CD4-positive, alpha-beta T cell treated with Interleukin-12 subunit alpha and Interleukin-12 subunit beta, for 1 hour (primary cell): ENCODE measurements around the gene DOCK1.
"Not testable (repeated sequence)": the region's sequence is repeated elsewhere in the genome, so short reads cannot be mapped to it uniquely, and the experiment has no call there.

ENCODE experiments used
- DNase-seq: peaks from one replicate; pipeline ENCODE4 v3.0.0-alpha.2; 2020

Gene DOCK1

DNA sequence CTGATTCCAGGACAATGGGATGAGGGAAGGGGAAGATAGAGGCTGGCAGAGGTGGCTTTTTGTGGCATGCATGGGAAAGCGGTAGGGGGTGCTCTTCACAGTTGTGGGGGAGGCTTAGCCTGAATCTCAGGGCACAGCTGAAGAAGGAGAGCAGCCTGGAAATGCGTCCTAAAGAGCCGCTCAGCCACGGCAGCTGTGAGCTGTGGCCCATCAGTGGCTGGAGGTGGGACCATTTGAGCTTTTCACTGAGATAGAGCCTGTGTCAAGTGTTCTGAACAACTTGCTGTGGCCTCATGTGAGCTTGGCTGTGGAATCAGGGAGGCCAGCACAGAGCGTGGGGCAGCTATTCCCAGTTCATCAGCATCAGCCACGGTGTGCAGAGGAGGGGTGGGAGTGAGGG, 391.5 kb downstream of the DOCK1 start:
- no peak for DNase-seq

DNA sequence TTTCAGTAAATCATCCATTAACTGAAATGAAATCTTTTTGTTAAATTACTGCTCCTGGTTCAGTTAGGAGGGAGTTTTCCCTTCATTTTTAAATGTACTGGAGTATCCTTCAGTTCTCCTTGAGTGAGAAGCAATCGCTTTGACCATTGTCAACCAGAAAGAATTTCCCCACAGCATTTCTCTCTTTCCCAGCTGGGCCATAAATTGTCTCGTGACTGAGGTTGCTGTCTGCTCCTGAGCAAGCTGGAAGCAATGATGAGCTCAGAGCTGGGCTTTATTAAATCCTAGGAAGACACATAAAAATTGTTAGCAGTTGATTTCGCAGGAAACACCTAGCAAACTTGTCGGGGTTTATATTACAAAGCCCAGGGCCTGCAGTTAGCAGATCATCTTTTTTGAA, 393.2 kb downstream of the DOCK1 start:
- no peak for DNase-seq

DNA sequence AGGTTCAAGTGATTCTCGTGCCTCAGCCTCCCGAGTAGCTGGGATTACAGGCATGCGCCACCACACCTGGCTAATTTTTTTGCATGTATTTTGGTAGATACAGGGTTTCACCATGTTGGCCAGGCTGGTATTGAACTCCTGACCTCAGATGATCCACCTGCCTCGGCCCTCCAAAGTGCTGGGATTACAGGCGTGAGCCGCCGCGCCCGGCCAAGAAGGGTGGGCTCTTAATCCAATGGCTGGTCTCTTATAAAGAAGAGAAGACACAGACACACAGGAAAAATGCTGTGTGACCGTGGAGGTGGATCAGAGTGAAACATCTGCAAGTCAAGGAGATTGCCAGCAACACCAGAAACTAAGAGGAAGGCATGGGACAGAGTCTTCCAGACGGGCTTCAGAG, 394.0 kb downstream of the DOCK1 start:
- not testable (repeated sequence) for DNase-seq

DNA sequence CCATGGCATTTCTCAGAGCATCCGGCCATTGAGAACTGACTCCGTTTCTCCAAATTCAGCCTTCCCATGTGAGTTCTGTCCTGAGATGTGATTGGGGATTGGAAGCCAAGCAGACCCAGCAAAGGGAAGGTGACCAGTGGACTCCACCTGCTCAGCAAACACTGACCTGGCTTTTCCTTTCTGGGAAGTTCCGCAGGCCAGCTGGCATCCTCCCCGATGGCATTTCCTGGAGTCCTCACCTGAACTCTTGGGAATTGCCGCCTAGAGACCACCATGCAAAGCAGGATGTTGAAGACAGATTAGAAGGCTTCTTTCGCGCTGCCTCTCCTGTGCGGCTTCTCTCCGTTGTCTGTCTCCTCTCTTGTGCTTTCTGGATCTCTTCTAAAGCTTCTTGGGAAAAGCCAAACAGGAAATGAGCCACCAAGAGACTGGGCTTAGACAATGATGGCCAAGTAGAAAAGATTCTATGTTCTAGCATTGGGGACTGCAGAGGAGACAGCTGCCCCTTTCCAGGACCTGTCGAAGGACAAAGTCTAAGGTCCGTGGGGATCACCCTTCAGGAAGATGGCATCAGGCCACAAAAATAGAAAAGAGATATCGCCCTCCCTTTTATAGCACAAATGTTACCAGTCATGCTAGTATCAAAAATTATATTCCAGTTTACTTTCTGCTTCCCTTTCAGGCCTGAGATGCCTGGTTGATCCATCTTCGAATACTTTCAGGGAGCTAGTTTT, 394.9 kb downstream of the DOCK1 start:
- DNase-seq, result no peak

DNA sequence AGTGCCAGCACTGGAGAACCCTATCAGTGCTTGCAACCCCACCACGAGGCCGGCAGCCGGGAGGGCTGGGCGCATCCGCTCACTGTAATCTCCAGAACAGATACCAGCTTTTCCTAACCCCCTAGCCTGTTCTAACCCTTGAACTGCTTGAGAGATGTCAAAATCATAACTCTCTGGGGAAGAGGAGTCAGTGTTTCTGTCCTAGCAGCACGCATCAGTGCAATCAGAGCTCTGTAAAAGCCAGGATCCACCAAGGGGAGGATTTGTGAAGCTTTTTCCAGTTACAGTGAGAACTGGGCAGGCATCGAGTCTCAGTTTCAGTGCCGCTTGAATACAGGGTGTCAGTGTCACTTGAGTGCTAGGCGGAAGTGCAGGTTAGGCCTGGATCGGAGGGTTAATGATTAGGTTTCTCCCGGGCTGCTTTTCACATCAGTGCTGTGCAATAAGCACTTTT, 395.7 kb downstream of the DOCK1 start:
- no peak for DNase-seq

DNA sequence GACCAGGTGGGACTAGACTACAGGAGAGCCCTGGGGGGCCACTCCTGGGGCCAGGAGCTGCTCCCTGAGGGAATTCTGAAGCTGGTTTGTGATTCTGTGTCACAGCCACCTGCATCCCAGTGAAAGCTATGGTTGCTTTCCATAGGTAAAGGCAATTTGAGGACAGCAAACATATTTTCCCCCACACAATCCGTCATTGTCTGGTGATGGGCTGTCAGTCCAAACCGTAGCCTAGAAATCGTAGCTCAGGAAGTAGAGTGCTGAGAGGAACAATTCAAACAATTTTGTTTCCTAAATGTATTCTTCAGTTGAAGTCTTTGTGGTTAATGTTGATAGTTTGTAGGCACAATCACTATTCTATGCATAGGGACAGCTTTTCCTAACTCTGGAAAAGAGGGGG, 397.1 kb downstream of the DOCK1 start:
- no peak for DNase-seq

DNA sequence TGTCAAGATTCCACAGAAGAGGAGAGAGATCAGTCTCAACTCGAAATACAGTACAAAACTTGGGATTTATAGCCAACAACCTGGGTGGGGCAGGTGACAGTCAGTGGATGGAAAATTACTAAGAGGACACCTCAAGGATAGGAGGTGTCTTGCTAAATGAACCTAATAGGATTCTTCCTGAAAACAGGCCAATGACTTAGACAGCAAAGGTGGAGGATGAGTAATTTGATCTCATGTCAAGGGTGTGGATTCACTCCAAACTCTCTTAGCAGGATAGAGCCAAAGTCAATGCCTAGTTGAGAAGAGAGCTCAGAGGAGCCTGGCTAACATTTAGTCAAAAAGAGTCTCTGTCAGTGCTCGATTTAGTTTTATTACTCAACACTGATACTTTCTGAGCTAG, 397.9 kb downstream of the DOCK1 start:
- no peak for DNase-seq

DNA sequence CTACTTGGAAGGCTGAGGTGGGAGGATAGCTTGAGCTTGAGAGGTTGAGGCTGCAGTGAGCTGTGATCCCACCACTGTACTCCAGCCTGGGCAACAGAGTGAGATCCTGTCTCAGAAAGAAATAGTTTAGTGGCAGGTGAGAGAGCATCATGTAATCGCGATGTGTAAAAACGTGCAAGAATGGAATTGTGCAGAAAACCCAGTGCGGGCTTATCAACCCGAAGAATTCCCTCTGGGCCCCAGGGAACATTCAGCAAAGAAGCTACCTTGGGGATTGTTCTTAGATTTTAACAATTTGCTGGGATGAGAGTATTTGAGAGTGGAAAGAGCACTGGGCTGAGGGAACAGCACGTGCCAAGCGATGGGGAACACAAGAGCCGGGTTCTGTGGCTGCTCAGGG, 398.5 kb downstream of the DOCK1 start:
- DNase-seq, result no peak

DNA sequence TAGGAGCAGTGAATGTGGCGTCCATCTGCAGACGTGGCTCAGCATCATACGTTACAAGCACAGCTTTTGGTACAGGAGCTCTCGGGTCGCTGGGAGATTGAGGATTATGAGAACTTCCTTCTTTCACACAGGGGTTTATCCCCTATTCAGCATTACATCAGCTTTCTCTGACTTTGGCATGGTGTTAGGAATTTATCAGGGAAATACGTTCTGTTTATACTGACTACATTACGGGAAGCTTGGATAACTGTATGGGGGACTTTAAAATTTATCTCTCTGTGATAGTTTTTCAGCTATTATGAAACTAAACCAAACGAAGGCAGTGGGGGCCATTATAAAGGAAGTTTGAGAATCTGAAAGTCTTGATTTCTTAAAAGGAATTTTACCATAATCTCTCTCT, 401.3 kb downstream of the DOCK1 start:
- DNase-seq, result no peak

DNA sequence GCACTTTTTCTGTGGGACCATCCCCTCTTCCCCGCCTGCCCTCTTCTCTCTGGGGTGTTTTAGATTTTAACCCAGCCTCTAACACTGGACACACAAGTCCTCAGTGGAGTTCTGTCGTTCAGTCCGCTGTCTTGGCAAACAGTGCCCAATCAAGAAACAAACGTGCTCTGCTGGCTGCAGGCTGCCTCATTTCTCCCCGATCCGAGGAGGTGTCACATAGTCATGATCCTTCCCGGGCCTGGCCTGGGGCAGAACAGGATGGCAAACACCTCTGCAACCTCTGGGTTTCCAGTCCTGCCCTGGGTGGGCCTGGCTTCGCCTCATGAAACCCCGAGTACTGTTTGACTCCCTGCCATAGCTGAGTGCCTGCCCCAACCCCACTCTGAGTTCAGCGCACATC, 402.1 kb downstream of the DOCK1 start:
- DNase-seq, result no peak

DNA sequence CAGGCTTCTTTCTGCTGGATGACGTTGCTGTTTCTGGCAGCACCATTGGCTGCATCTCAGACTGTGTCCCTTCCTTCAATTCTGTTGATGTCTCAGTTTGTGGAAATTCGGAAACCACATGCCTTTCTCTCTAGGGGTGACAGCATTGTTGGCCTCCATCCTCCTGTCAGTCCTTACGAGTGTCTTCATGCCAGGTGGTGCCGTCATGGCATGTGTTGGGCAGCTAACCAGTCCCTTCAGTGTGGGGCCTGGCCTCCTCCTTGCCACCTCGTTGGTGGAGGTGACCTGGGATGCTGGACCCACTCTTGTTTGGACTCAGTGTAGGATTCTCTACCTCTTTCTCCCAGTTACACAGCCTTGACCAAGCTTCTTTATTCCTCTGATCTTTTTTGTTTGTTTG, 402.8 kb downstream of the DOCK1 start:
- DNase-seq, result no peak

DNA sequence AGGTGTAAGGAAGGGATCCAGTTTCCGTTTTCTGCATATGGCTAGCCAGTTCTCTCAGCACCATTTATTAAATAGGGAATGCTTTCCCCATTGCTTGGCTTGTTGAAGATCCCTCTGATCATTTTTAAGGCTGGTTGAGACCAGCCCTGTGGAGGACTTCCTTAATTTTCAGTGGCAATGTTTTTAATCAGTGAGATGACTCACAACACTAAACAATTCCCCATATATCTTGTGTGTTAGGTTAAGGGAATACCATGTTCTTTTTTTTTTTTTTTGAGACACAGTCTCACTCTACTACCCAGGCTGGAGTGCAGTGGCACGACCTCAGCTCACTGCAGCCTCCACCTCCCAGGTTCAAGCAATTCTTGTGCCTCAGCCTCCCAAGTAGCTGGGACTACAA, 404.4 kb downstream of the DOCK1 start:
- not testable (repeated sequence) for DNase-seq

DNA sequence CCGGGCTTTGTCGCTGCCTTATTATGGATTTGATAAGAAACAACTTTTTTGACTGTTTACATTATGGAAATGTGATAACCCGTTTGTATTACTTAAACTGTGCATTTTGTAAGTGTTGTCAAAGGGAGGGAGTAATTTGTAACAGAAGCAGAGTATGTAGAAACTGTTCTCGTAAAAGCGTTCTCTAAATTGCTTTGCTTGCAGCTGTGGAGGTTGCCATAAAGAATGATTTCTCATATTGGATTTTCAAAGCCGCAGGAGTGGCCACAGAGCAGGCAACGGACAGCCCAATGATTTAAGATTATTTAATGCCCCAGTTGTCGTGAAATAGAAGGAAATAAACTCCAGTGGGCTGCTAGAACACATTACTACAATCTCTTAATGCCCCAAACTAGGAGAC, 405.2 kb downstream of the DOCK1 start:
- no peak for DNase-seq

DNA sequence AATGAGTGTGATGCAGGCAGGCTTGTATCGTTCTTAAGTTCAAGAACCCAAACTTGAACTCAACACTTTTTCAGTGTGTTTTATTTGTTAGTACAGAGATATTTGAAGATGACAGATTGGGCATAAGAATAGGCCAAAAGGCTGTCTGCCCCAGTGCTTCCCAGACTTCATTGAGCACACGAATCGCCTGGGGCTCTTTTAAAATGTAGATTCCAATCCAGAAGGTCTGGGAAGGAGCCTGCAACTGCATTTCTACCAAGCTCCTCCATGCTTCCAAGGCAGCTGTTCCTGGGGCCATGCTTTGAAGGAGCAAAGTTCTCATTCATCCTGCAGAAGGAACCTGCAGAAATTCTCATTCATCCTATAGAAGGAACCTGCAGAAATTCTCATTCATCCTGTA, 405.7 kb downstream of the DOCK1 start:
- DNase-seq, result no peak

DNA sequence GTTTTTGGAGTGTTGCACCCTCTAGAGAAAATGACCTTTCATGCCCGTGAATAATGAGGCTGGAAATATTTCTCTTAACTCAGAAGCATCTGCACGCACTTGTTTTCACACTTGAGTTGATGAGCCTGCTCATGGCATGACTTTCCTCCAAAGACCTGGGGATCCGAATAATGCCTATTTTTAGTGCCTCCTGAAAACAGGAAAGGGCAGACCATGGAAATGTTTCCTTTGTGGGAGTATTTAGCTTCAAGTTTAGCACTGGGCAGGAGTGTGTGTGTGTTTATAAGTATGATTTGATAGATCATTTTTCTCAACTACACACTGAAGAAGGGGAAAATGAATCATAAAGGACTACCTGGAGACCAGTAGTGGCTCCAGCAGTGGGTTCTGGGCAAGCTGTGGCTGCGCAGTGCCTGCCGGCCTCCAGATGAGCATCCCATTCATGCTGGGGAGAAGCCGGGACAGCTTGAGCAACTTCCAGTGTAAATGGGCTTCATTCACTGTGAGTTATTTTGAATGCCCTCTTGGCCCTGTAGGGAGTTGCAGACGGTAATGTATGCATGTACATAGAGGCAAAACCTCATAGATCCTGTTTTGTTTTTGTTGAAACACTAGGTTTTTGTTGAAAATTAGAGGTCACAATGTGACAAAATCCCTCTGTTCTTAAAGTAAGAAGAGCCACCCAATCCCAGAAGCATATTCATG, 408.9 kb downstream of the DOCK1 start:
- no peak for DNase-seq

DNA sequence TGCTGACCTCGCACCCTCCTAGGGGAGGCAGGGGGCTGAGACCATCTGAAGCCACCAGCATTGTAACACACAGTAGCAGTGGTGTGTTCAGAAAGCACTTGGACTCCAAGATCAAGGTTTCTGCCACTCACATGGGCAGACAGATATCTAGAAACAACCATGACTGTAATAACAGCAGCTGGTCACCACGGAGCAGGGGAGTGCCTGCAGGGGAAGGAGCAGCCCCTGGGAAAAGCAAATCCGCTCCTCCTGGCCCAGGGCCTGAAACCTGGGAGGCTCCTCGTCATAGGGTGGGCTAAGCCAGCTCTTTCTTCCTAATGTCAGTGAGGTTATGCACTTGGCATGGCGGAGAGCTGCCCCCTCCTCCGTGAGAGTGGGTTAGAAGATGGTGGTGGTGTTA, 409.6 kb downstream of the DOCK1 start:
- DNase-seq, result no peak

DNA sequence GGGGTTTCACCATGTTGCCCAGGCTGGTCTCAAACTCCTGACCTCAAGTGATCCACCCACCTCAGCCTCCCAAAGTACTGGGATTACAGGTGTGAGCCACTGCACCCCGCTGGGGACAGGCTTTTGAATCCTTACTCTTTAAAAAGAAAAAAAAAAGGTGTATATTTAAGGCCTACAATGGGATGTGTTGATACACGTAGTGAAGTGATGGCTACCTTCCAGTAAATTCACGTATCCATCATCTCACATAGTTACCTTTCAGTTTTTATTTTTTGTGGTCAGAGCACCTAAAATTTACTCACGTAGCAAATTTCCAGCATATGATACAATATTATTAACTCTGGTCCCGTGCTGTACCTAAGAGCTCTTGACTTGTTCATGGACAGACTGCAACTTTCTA, 410.7 kb downstream of the DOCK1 start:
- DNase-seq, result no peak

DNA sequence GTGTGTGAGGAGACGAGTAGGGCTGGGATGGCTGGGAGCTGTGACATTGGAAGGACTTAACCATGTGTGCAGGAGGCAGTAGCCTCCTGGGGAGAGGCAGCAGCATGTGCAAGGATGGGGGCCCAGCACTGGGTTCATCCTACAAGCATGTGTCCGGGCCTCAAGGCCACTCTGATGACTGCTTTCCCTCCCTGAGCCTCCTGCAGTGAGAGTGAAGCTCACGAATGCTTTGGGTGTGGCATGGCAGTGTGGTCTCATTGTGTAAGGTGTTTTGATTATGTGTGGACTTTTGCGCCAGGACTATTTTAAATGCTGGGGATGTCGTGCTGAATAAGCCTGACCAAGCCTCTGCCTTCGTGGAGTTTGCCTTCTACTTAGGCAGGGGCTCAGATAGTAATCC, 413.2 kb downstream of the DOCK1 start:
- DNase-seq, result no peak

DNA sequence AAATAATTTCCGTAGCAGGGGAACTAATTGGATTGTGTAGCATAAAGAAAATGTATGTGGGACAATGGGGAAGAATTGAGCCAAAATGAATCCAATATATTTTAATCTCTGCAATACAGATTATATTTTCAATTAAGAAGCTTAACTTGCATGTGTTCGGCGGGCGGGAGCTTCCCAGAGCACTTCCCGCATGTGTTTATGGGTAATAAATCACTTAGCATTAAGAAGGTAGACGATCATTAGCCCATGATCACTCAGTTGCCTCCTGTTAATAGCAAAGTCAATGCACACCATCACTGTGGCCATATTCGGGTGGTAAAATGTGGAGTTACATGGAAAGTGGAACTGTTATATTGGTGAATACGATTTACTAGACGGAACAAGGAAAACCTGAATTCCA, 414.0 kb downstream of the DOCK1 start:
- no peak for DNase-seq

DNA sequence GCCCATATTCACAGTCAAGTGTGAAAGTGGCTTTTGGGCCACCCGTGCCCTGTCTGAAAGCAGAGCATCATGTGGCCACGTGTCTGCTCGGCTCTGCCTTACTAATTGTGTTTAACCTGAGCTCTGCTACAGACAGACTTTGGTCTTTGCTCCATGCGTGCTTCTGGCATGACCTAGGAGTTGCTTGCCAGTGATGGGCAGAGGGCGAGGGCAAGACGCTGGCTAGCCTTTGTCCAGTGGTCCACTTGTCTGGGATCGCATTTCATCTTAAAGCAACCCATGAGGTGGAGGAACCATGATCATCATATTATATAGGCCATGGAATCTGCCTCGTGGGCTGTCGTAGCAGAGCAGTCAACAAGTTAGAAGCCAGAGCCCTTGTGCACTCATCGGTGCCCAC, 414.5 kb downstream of the DOCK1 start:
- no peak for DNase-seq

DNA sequence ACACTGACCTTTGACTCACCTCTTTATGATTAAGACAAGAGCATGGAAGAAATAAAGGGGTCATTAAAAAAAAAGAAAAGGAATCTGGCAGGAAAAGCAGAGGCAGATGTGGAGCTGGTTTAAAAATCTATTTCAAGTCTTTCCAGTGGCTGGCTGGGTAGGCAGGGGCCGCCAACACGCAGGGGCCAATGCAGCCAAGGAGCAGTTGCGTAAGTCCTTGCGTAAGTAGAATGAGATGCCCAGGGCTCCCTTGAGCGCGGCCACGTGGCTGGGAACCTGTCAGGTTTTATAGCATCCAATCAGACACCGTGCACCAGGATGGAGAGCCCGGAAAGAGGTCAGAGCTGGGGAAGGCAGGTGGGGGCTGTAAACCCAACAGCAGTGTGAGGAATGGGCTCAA, 414.9 kb downstream of the DOCK1 start:
- no peak for DNase-seq

DNA sequence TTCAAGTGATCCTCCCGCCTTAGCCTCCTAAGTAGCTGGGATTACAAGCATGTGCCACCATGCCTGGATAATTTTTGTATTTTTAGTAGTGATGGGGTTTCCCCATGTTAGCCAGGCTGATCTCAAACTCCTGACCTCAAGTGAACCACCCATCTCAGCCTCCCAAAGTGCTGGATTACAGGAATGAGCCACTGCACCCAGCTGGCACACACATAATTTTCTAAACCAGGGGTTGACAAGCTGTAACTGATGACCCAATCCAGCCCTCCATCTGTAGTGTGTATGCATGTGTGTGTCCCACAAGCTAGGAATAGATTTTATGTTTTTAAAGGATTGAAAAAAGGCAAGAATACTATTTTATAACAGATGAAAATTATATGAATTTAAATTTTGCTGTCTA, 417.1 kb downstream of the DOCK1 start:
- DNase-seq, result no peak

DNA sequence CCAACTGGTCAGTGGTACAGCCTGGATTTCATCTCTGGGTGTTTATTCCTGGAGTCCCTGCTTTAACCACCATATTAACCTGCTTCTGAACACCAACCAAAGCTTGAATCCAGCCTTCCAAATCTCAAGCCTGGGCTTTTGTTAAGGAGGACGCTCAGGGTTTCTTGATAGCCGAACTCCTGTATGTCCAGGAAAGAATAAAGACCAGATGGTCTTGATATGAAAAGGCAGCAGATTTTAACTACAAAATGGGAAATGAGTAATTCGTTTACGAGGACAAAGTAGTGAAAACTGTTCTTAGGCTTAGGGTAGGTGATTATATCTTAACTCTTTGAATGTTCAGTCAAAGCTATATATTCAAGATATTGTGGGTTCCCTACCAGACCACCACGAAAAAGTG, 420.3 kb downstream of the DOCK1 start:
- no peak for DNase-seq

DNA sequence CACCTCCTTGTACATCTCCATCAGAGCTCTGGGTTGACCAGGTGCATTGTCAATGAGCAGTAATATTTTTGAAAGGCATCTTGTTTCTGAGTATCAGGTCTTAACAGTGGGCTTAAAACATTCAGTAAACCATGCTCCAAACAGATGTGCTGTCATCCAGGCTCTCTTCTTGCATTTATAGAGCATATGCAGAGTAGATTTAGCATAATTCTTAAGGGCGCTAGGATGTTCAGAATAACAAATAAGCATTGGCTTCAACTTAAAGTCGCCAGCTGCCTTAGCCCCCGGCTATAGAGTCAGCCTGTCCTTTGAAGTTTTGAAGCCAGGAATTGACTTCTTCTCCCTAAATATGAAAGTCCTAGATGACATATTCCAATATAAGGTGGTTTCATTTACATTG, 421.7 kb downstream of the DOCK1 start:
- no peak for DNase-seq

DNA sequence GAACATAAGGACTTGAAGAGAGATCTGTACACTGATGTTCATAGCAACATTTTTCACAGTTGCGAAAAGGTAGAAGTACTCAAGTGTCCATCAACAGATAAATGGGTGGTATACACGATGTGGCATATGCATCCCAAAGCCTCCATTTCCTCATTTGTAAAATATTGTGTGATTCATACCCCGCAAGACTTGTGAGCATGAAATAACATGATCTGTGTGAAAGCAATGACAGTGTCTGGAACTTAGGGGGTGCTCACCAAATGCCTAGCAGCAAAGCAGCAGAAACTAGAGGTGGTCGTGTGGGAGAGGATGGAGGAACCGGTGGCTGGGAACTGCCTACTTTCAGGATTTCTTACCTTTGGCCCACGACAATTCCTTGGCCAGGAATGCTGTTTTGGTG, 426.5 kb downstream of the DOCK1 start:
- no peak for DNase-seq
